Activated T-cell treated with anti-CD3 and anti-CD28 coated beads, Interleukin-2, amount 50 U/mL, for 4 hours (primary cell): ENCODE data around the gene NDUFA3. TPM values are rescaled to one million over a fixed set of nuclear protein-coding genes. Genes with fewer than 3 reads are reported as not detected.
"Not testable (repeated sequence)": the region's sequence is repeated elsewhere in the genome, so short reads cannot be mapped to it uniquely, and the experiment has no call there.

Experiments
- ATAC-seq, 2 donors: fragments of 200-7000 bp; cut with Tn5 transposase; one replicate each; pipeline ENCODE4 v1.10.0; 2021
- DNase-seq: peaks from one replicate; pipeline ENCODE4 v3.0.0-alpha.2; 2020
- H3K27me3 Mint-ChIP-seq: one replicate; pipeline ENCODE4 v1.8.0; 2021; ENCODE audit warnings: low read depth, mixed read lengths
- H3K36me3 Mint-ChIP-seq: one replicate; pipeline ENCODE4 v1.8.0; 2022; ENCODE audit warnings: mixed read lengths; ENCODE audit not compliant: insufficient read depth
- H3K4me1 Mint-ChIP-seq: one replicate; pipeline ENCODE4 v1.8.0; 2021; ENCODE audit warnings: low read depth, mixed read lengths
- H3K4me3 Mint-ChIP-seq: one replicate; pipeline ENCODE4 v1.8.0; 2021; ENCODE audit warnings: mild to moderate bottlenecking, moderate library complexity, mixed read lengths
- H3K9me3 Mint-ChIP-seq: one replicate; pipeline ENCODE4 v1.8.0; 2021; ENCODE audit warnings: mixed read lengths
- total RNA-seq, 3 donors: library from RNA; stranded (reverse); gene quantifications; one replicate each; pipeline ENCODE4 v1.2.1, GENCODE V29; 2021

NDUFA3 gene
- total RNA-seq: 100 to 1,000 TPM; 118 to 170 (median 140) TPM

- H3K27me3 Mint-ChIP-seq: no peaks in the 10 kb centered on the region
- H3K4me3 Mint-ChIP-seq: peak within 1 kb of the TSS; percentile 98
- H3K36me3 Mint-ChIP-seq: peaks cover 5% of the 10 kb centered on the region
- ATAC-seq (peak; percentile 98 to 99), DNase-seq (peak; percentile 94)
- peaks cover 15% of the 10 kb centered on the region for H3K4me1 Mint-ChIP-seq
- H3K9me3 Mint-ChIP-seq: no peaks in the 10 kb centered on the region
Measured at GRCh38 chr19:54102421-54103169, at the start of gene NDUFA3. NDUFA3 (plus strand) TSS chr19:54102855; CDS start chr19:54102879, 24 bp downstream.

GRCh38 chr19:54062643-54063042 is 40.0 kb upstream of the NDUFA3 start:
- H3K36me3 Mint-ChIP-seq: no peaks in the 10 kb centered on the region
- H3K4me3 Mint-ChIP-seq: no peak overlapping the region
- no peak for DNase-seq
- H3K9me3 Mint-ChIP-seq: no peaks in the 10 kb centered on the region
- ATAC-seq: no peak
- H3K4me1 Mint-ChIP-seq: no peaks in the 10 kb centered on the region
- peaks cover 32% of the 10 kb centered on the region for H3K27me3 Mint-ChIP-seq

DNA sequence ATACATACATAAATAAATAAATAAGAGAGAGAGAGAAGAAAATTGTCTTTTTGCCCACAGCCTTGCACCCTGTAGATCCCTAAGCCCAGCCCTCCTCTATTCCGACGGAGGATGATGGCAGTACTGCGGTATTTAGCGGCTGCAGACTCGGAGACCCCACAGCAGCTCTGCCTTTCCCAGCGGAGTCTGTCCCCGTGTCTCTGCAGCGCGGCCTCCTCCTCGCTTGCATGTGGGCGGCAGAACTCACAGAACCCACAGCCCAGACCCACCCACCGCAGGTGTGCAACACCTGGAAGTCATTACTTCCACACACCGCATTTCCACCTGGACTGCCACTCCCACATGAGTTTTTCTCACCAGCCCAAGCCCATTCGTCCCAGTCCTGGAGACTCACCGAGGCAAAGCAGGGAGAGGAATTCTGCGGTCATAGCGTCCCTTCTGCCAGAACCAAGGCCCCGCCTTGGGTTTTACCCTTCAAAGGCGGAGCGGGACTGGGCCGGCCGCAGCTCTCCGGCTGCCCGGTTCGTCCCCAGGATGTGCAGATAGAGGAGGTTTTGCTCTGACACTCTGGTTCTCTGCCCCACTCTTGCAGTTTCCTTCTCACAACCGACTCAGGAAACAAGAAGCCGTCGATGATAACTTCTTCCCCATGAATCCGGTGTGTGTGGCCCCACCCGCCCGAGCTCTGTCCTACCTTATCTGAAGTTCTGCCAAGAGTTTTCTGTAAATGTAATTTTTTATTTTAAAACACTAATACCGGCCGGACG is 39.1 kb upstream of the NDUFA3 start, which contains the start of gene VSTM1:
Gene VSTM1, minus strand, starts transcription at position 548 of the 767 bp plus-strand sequence. Its CDS starts 120 bp downstream, at position 428.
- no peaks in the 10 kb centered on the region for H3K4me1 Mint-ChIP-seq
- no peak for ATAC-seq
- peaks cover 36% of the 10 kb centered on the region for H3K27me3 Mint-ChIP-seq

DNA sequence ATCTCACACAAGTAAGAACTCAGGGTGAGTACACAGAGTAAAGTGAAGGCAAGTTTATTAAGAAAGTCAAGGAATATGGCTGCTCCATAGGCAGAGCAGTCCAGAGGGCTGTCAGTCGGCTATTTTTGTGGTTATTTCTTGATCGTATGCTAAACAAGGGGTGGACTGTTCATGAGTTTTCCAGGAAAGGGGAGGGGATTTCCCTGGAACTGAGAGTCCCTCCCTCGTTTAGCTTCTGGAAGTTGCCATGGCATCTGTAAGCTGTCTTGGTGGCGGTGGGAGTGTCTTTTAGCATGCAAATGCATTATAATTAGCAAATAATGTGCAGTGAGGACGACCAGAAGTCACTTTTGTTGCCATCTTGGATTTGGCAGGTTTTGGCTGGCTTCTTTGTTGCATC is 33.2 kb upstream of the NDUFA3 start:
- H3K4me1 Mint-ChIP-seq: no peaks in the 10 kb centered on the region
- H3K36me3 Mint-ChIP-seq: no peaks in the 10 kb centered on the region
- no peak overlapping the region for H3K4me3 Mint-ChIP-seq

More for the DNA sequence above, 39.1 kb upstream of the NDUFA3 start, which contains the start of gene VSTM1:
- DNase-seq: no peak
- H3K36me3 Mint-ChIP-seq: no peaks in the 10 kb centered on the region
- no peak within 1 kb of the TSS for H3K4me3 Mint-ChIP-seq
- H3K9me3 Mint-ChIP-seq: no peaks in the 10 kb centered on the region

GRCh38 chr19:54073829-54074228 is 28.8 kb upstream of the NDUFA3 start:
- no peak for ATAC-seq
- H3K4me1 Mint-ChIP-seq: no peaks in the 10 kb centered on the region

More for the DNA sequence above, 33.2 kb upstream of the NDUFA3 start:
- H3K9me3 Mint-ChIP-seq: no peaks in the 10 kb centered on the region
- H3K27me3 Mint-ChIP-seq: peaks cover 12% of the 10 kb centered on the region
- DNase-seq (no peak), ATAC-seq (no peak)

GRCh38 chr19:54074851-54075250 is 27.8 kb upstream of the NDUFA3 start:
- no peaks in the 10 kb centered on the region for H3K36me3 Mint-ChIP-seq
- no peaks in the 10 kb centered on the region for H3K4me1 Mint-ChIP-seq
- H3K9me3 Mint-ChIP-seq: no peaks in the 10 kb centered on the region
- no peak overlapping the region for H3K4me3 Mint-ChIP-seq
- H3K27me3 Mint-ChIP-seq: peaks cover 1% of the 10 kb centered on the region
- no peak for ATAC-seq
- no peak for DNase-seq

More at GRCh38 chr19:54073829-54074228, 28.8 kb upstream of the NDUFA3 start:
- DNase-seq: no peak
- Mint-ChIP-seq H3K9me3 (no peaks in the 10 kb centered on the region), H3K36me3 (no peaks in the 10 kb centered on the region), H3K4me3 (no peak overlapping the region), H3K27me3 (peaks cover 1% of the 10 kb centered on the region)

GRCh38 chr19:54077334-54077733 is 25.3 kb upstream of the NDUFA3 start:
- H3K9me3 Mint-ChIP-seq: peaks cover 3% of the 10 kb centered on the region
- no peak overlapping the region for H3K4me3 Mint-ChIP-seq
- ATAC-seq (no peak), DNase-seq (no peak)
- no peaks in the 10 kb centered on the region for H3K4me1 Mint-ChIP-seq
- no peaks in the 10 kb centered on the region for H3K36me3 Mint-ChIP-seq
- H3K27me3 Mint-ChIP-seq: peaks cover 1% of the 10 kb centered on the region

DNA sequence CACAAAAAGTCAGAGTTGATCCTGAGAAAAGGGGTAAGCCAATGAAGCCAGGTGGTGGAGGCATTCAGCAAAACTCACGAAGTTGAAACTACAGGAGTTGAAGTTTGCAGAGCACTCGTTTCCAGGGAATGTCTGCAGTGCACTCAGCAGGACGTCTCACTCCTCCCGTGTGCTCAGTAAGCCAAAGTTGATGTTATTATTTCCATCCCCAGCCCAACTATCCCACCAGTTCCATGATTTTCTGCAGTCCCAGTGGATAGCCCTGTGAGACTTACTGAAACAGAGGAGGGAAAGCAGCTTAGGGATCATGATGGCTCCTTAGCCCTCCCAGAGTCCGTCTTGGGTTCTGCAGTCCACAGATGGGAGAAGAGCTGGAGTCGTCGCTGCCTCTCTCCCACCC is 21.6 kb upstream of the NDUFA3 start, which contains the start of gene TARM1:
Gene TARM1, minus strand, starts transcription at position 334 of the 400 bp plus-strand sequence. Its CDS starts 25 bp downstream, at position 309.
- no peak within 1 kb of the TSS for H3K4me3 Mint-ChIP-seq
- no peak for DNase-seq

GRCh38 chr19:54084410-54084809 is 18.2 kb upstream of the NDUFA3 start:
- H3K9me3 Mint-ChIP-seq: peaks cover 12% of the 10 kb centered on the region
- no peak overlapping the region for H3K4me3 Mint-ChIP-seq
- DNase-seq: no peak
- no peaks in the 10 kb centered on the region for H3K36me3 Mint-ChIP-seq
- no peaks in the 10 kb centered on the region for H3K4me1 Mint-ChIP-seq
- ATAC-seq: no peak
- H3K27me3 Mint-ChIP-seq: peaks cover 2% of the 10 kb centered on the region

More for the DNA sequence above, 21.6 kb upstream of the NDUFA3 start, which contains the start of gene TARM1:
- Mint-ChIP-seq H3K4me1 (no peaks in the 10 kb centered on the region), H3K9me3 (peaks cover 12% of the 10 kb centered on the region), H3K36me3 (no peaks in the 10 kb centered on the region), H3K27me3 (peaks cover 2% of the 10 kb centered on the region)
- no peak for ATAC-seq

- H3K4me1 Mint-ChIP-seq: peaks cover 8% of the 10 kb centered on the region
- DNase-seq (no peak), ATAC-seq (no peak)
- H3K36me3 Mint-ChIP-seq: no peaks in the 10 kb centered on the region
- peaks cover 27% of the 10 kb centered on the region for H3K27me3 Mint-ChIP-seq
- no peak overlapping the region for H3K4me3 Mint-ChIP-seq
- H3K9me3 Mint-ChIP-seq: no peaks in the 10 kb centered on the region
Measured at GRCh38 chr19:54094426-54095000, 8.1 kb upstream of the NDUFA3 start.

GRCh38 chr19:54095136-54095858 is 7.4 kb upstream of the NDUFA3 start:
- Mint-ChIP-seq H3K36me3 (no peaks in the 10 kb centered on the region), H3K4me1 (peaks cover 8% of the 10 kb centered on the region), H3K4me3 (no peak overlapping the region), H3K27me3 (peaks cover 27% of the 10 kb centered on the region), H3K9me3 (no peaks in the 10 kb centered on the region)
- ATAC-seq (no peak), DNase-seq (no peak)

DNA sequence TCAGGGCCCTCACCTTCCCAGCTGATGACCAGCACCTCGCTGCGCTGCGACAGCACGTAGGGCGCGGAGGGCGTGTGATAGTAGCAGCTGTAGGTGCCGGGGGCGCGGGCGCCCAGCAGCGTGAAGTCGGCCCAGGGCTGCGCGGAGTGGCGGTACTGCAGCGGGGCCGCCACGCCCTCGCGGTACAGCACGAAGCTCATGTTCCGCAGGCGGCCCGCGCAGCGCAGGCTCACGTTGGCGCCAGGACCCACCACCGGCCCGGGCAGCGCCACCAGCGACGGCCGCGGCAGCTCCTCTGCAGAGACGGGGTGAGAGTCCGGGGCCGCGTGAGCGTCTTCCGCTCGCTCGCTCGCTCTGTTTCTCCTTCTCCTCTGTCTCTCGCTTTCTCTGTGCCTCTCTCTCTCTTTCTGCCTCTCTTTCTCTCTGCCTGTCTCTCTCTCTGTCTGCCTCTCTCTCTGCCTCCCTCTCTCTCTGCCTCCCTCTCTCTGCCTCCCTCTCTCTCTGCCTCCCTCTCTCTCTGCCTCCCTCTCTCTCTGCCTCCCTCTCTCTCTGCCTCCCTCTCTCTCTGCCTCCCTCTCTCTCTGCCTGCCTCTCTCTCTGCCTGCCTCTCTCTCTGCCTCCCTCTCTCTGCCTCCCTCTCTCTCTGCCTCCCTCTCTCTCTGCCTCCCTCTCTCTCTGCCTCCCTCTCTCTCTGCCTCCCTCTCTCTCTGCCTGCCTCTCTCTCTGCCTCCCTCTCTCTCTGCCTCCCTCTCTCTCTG is 6.6 kb upstream of the NDUFA3 start:
- H3K36me3 Mint-ChIP-seq, H3K4me1 Mint-ChIP-seq: not testable (repeated sequence)
- peaks cover 23% of the 10 kb centered on the region for H3K27me3 Mint-ChIP-seq

DNA sequence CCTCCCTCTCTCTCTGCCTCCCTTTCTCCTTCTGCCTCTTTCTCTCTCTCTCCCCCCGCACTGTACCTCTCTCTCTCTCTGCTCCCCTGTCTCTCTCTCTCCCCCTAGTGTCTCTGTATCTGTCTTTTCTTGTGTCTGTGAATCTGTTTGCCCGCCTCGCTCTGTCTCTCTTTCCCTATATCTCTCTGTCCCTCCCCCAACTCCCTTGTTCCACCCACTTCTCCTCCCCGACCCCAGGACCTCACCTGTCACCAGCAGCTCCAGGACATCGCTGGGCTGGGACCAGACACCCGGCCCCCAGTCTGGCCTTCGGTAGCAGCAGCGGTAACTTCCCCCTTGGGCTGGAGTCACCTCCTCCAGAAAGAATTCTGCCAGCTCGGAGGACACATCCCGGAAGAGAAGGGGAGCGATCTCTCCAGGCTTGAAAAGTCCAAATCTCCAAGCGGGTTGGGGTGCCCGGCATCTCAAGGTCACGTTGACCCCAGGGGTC is 6.0 kb upstream of the NDUFA3 start:
- H3K9me3 Mint-ChIP-seq: no peaks in the 10 kb centered on the region
- ATAC-seq (peak; percentile 44 to 66), DNase-seq (no peak)
- peaks cover 19% of the 10 kb centered on the region for H3K27me3 Mint-ChIP-seq
- no peaks in the 10 kb centered on the region for H3K36me3 Mint-ChIP-seq
- peak overlapping the region; percentile 43 for H3K4me3 Mint-ChIP-seq
- H3K4me1 Mint-ChIP-seq: peaks cover 8% of the 10 kb centered on the region

More for the DNA sequence above, 6.6 kb upstream of the NDUFA3 start:
- DNase-seq (peak; percentile 40), ATAC-seq (peak; percentile 89 to 91)
- H3K4me3 Mint-ChIP-seq: peak overlapping the region; percentile 66
- H3K9me3 Mint-ChIP-seq: not testable (repeated sequence)
